Measurements from ENCODE around the gene ADAMTS12. TPM values are rescaled to one million over a fixed set of nuclear protein-coding genes. Genes with fewer than 3 reads are reported as not detected.

ADAMTS12 gene
- total and polyA plus RNA-seq, 2 experiments from 2014 or later = 7.8 to 11.5 TPM

- in situ Hi-C loops (cut with MboI) = no loop called here
- no peak overlapping the region for H3K4me2 ChIP-seq (ENCODE audit: unreplicated experiment)
- no peaks in the 10 kb centered on the region for H3F3A ChIP-seq (ENCODE audit: insufficient read depth)
- H3K9me2 ChIP-seq (ENCODE audit: insufficient read depth) = no peaks in the 10 kb centered on the region
- H3K9me3 ChIP-seq (ENCODE audit: low read depth) = no peaks in the 10 kb centered on the region
- 93 to 96% methylated on average over 3 of the region's 3 CpGs for WGBS, 2 experiments (ENCODE audit: low coverage in 1 of 2, low lambda C conversion rate in 2 of 2, missing lambda C conversion rate in 2 of 2)
- H3K27ac ChIP-seq = no peak overlapping the region
- no peak overlapping the region for H3K4me3 ChIP-seq
- H3K27me3 ChIP-seq (replicated peaks; ENCODE audit: insufficient read depth) = no peaks in the 10 kb centered on the region
- H3K36me3 ChIP-seq (ENCODE audit: low read depth) = no peaks in the 10 kb centered on the region
- no peak overlapping the region for H3K9ac ChIP-seq
- H2AFZ ChIP-seq = no peak overlapping the region
- H3K4me1 ChIP-seq (ENCODE audit: insufficient read depth) = no peaks in the 10 kb centered on the region
- no peaks in the 10 kb centered on the region for H3K79me2 ChIP-seq (ENCODE audit: insufficient read depth)
- no peaks in the 10 kb centered on the region for H4K20me1 ChIP-seq (ENCODE audit: insufficient read depth)
- peak; percentile 67 for DNase-seq
- TF ChIP-seq EZH2phosphoT487 (IDR thresholded peaks at IDR 0.05; ENCODE audit: insufficient read depth, low read depth) (no peak), EZH2 (IDR thresholded peaks at IDR 0.05; ENCODE audit: insufficient read depth, poor library complexity, severe bottlenecking) (no peak)
Measured at GRCh38 chr5:33513462-33514185, 378.2 kb downstream of the ADAMTS12 start.

DNA sequence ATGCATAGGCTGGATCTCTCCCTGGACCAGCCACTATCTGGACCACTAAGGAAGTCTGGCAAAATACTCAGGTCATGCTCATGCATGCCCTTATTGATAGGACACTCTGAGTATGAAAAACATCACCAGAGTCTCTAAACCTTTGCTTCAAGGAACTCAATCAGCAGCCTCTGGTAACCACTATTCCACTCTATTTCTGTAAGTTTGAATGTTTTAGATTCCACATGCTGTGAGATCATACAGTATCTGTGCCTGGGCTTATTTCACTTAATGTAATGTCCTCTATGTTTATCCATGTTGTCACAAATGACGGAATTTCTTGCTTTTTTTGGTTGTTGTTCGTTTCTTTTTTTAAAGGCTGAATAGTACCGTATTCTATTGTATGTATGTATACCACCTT lies 382.8 kb downstream of the ADAMTS12 start:
- DNase-seq = peak; percentile 13
- WGBS, 2 experiments (ENCODE audit: low coverage in 1 of 2, low lambda C conversion rate in 2 of 2, missing lambda C conversion rate in 2 of 2) = 53 to 57% methylated on average over 3 of the region's 3 CpGs
- H3K27me3 ChIP-seq (replicated peaks; ENCODE audit: insufficient read depth) = no peaks in the 10 kb centered on the region
- H4K20me1 ChIP-seq (ENCODE audit: insufficient read depth) = no peaks in the 10 kb centered on the region
- no peaks in the 10 kb centered on the region for H3K79me2 ChIP-seq (ENCODE audit: insufficient read depth)
- in situ Hi-C loops (cut with MboI) = no loop called here
- TF ChIP-seq EZH2phosphoT487 (IDR thresholded peaks at IDR 0.05; ENCODE audit: insufficient read depth, low read depth) (no peak), EZH2 (IDR thresholded peaks at IDR 0.05; ENCODE audit: insufficient read depth, poor library complexity, severe bottlenecking) (no peak)
- no peaks in the 10 kb centered on the region for H3K9me3 ChIP-seq (ENCODE audit: low read depth)
- no peak overlapping the region for H3K27ac ChIP-seq
- no peaks in the 10 kb centered on the region for H3F3A ChIP-seq (ENCODE audit: insufficient read depth)
- H3K4me3 ChIP-seq = no peak overlapping the region
- H3K9ac ChIP-seq = no peak overlapping the region
- no peak overlapping the region for H2AFZ ChIP-seq
- no peak overlapping the region for H3K4me2 ChIP-seq (ENCODE audit: unreplicated experiment)
- H3K9me2 ChIP-seq (ENCODE audit: insufficient read depth) = no peaks in the 10 kb centered on the region
- H3K4me1 ChIP-seq (ENCODE audit: insufficient read depth) = no peaks in the 10 kb centered on the region
- H3K36me3 ChIP-seq (ENCODE audit: low read depth) = no peaks in the 10 kb centered on the region

- DNase-seq = peak; percentile 4
- H3K9me3 ChIP-seq (ENCODE audit: low read depth) = no peaks in the 10 kb centered on the region
- no peak overlapping the region for H3K27ac ChIP-seq
- WGBS, 2 experiments (ENCODE audit: low coverage in 1 of 2, low lambda C conversion rate in 2 of 2, missing lambda C conversion rate in 2 of 2) = 49 to 59% methylated on average over 4 of the region's 4 CpGs
- no peaks in the 10 kb centered on the region for H3K36me3 ChIP-seq (ENCODE audit: low read depth)
- H3K9ac ChIP-seq = no peak overlapping the region
- H3F3A ChIP-seq (ENCODE audit: insufficient read depth) = no peaks in the 10 kb centered on the region
- no peaks in the 10 kb centered on the region for H3K79me2 ChIP-seq (ENCODE audit: insufficient read depth)
- no peak for TF ChIP-seq EZH2phosphoT487 (IDR thresholded peaks at IDR 0.05; ENCODE audit: insufficient read depth, low read depth)
- no peak overlapping the region for H3K4me2 ChIP-seq (ENCODE audit: unreplicated experiment)
- in situ Hi-C loops (cut with MboI) = no loop called here
- no peak overlapping the region for H2AFZ ChIP-seq
- H3K9me2 ChIP-seq (ENCODE audit: insufficient read depth) = no peaks in the 10 kb centered on the region
- H3K4me3 ChIP-seq = no peak overlapping the region
- no peaks in the 10 kb centered on the region for H3K4me1 ChIP-seq (ENCODE audit: insufficient read depth)
- no peaks in the 10 kb centered on the region for H4K20me1 ChIP-seq (ENCODE audit: insufficient read depth)
- no peaks in the 10 kb centered on the region for H3K27me3 ChIP-seq (replicated peaks; ENCODE audit: insufficient read depth)
Measured at GRCh38 chr5:33507426-33507825, 384.4 kb downstream of the ADAMTS12 start.

DNA sequence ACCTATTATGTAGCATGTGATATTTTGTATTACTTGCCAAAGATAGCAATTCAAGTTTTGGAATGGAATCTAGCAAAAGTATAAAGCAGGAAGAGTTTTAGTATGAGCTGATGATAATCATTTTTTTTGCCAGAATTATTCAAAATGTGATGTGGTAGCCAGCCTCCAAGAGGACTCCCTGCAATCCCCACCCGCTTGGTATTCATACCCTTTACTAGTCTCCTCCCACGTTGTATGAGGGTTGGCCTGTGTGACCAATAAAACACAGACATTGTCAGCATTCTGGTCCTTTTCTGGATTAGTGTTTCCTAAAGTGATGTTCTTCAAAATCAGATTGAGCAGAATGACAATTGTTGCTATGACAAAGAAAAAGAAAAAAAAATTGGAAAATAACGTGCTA lies 387.2 kb downstream of the ADAMTS12 start:
- in situ Hi-C loops (cut with MboI) = no loop called here
- Histone ChIP-seq H3K9me2 (ENCODE audit: insufficient read depth) (no peaks in the 10 kb centered on the region), H4K20me1 (ENCODE audit: insufficient read depth) (no peaks in the 10 kb centered on the region), H3F3A (ENCODE audit: insufficient read depth) (no peaks in the 10 kb centered on the region), H2AFZ (no peak overlapping the region), H3K9ac (no peak overlapping the region), H3K4me2 (ENCODE audit: unreplicated experiment) (no peak overlapping the region), H3K36me3 (ENCODE audit: low read depth) (no peaks in the 10 kb centered on the region), H3K9me3 (ENCODE audit: low read depth) (no peaks in the 10 kb centered on the region), H3K4me1 (ENCODE audit: insufficient read depth) (no peaks in the 10 kb centered on the region), H3K4me3 (no peak overlapping the region), H3K79me2 (ENCODE audit: insufficient read depth) (no peaks in the 10 kb centered on the region), H3K27ac (no peak overlapping the region), H3K27me3 (replicated peaks; ENCODE audit: insufficient read depth) (no peaks in the 10 kb centered on the region)
- no peak for DNase-seq
- 54 to 58% methylated on average over 3 of the region's 3 CpGs for WGBS, 2 experiments (ENCODE audit: low coverage in 1 of 2, low lambda C conversion rate in 2 of 2, missing lambda C conversion rate in 2 of 2)
- TF ChIP-seq EZH2phosphoT487 (IDR thresholded peaks at IDR 0.05; ENCODE audit: insufficient read depth, low read depth) (no peak), EZH2 (IDR thresholded peaks at IDR 0.05; ENCODE audit: insufficient read depth, poor library complexity, severe bottlenecking) (no peak)

All from GM23248 (cell line).